GM19238 (cell line): ENCODE results near the gene CDH11.

ENCODE experiments used
- DNase-seq: peaks from one replicate; pipeline ENCODE4 v3.0.0; 2011; ENCODE audit warnings: low spot score; ENCODE audit not compliant: insufficient read length

Gene CDH11

GRCh38 chr16:64981568-64982281 is 140.1 kb downstream of the CDH11 start:
- no peak for DNase-seq

GRCh38 chr16:64977206-64977920 is 144.5 kb downstream of the CDH11 start:
- no peak for DNase-seq

- no peak for DNase-seq
Observed at GRCh38 chr16:64975821-64976220, 146.0 kb downstream of the CDH11 start.

GRCh38 chr16:64974381-64974780 is 147.5 kb downstream of the CDH11 start:
- no peak for DNase-seq

- no peak for DNase-seq
Observed at GRCh38 chr16:64973171-64973570, 148.7 kb downstream of the CDH11 start.

- no peak for DNase-seq
Observed at GRCh38 chr16:64971171-64971570, 150.7 kb downstream of the CDH11 start.

GRCh38 chr16:64969221-64969620 is 152.6 kb downstream of the CDH11 start:
- no peak for DNase-seq

- DNase-seq, result no peak
Observed at GRCh38 chr16:64968539-64968938, 153.3 kb downstream of the CDH11 start.

- DNase-seq, result no peak
Observed at GRCh38 chr16:64964126-64964540, 157.7 kb downstream of the CDH11 start.

- no peak for DNase-seq
Observed at GRCh38 chr16:64962786-64963185, 159.1 kb downstream of the CDH11 start.

- no peak for DNase-seq
Observed at GRCh38 chr16:64957246-64957645, 164.6 kb downstream of the CDH11 start.

- no peak for DNase-seq
Observed at GRCh38 chr16:64952177-64952576, 169.7 kb downstream of the CDH11 start.

- DNase-seq, result no peak
Observed at GRCh38 chr16:64951193-64951592, 170.7 kb downstream of the CDH11 start.

- DNase-seq, result no peak
Observed at GRCh38 chr16:64950731-64951130, 171.1 kb downstream of the CDH11 start.

GRCh38 chr16:64950262-64950661 is 171.6 kb downstream of the CDH11 start:
- DNase-seq, result no peak

- no peak for DNase-seq
Observed at GRCh38 chr16:64948056-64948455, 173.8 kb downstream of the CDH11 start.

GRCh38 chr16:64947651-64948050 is 174.2 kb downstream of the CDH11 start:
- DNase-seq, result no peak

GRCh38 chr16:64933885-64934284 is 188.0 kb downstream of the CDH11 start:
- DNase-seq, result no peak

GRCh38 chr16:64926476-64926875 is 195.4 kb downstream of the CDH11 start:
- DNase-seq, result no peak

GRCh38 chr16:64925166-64925565 is 196.7 kb downstream of the CDH11 start:
- DNase-seq, result no peak

- DNase-seq, result no peak
Observed at GRCh38 chr16:64924086-64924485, 197.8 kb downstream of the CDH11 start.

- no peak for DNase-seq
Observed at GRCh38 chr16:64919929-64920607, 201.8 kb downstream of the CDH11 start.
